H9 (cell line): ENCODE data around the gene VAV1. TPM values are rescaled to one million over a fixed set of nuclear protein-coding genes. Genes with fewer than 3 reads are reported as not detected.

Experiments
- DNase-seq: peaks from one replicate; pipeline ENCODE4 v3.0.0-alpha.2; 2017
- H2AFZ ChIP-seq: one replicate; pipeline ENCODE4 v1.6.1; 2013; ENCODE audit warnings: mild to moderate bottlenecking, low read length, control low read depth, moderate library complexity
- H2AK5ac ChIP-seq: 2 replicates; pipeline ENCODE4 v1.6.1; 2013; ENCODE audit warnings: low read length, control low read depth, mixed read lengths; ENCODE audit not compliant: insufficient read length
- H2BK120ac ChIP-seq: one replicate; pipeline ENCODE4 v1.6.1; 2013; ENCODE audit warnings: low read depth, mild to moderate bottlenecking, low read length, control low read depth, inconsistent platforms; ENCODE audit not compliant: poor library complexity, severe bottlenecking
- H2BK12ac ChIP-seq: 2 replicates; pipeline ENCODE4 v1.6.1; 2013; ENCODE audit warnings: low read length, control low read depth, mixed read lengths, low read depth; ENCODE audit not compliant: insufficient read length
- H2BK15ac ChIP-seq: 2 replicates; pipeline ENCODE4 v1.6.1; 2013; ENCODE audit warnings: low read depth, low read length, control low read depth
- H2BK20ac ChIP-seq: one replicate; pipeline ENCODE4 v1.6.1; 2013; ENCODE audit warnings: low read depth, mild to moderate bottlenecking, low read length, control low read depth, inconsistent platforms; ENCODE audit not compliant: poor library complexity, severe bottlenecking
- H2BK5ac ChIP-seq: 2 replicates; pipeline ENCODE4 v1.6.1; 2013; ENCODE audit warnings: low read length, control low read depth, mixed read lengths; ENCODE audit not compliant: insufficient read length
- H3K14ac ChIP-seq: 2 replicates; pipeline ENCODE4 v1.6.1; 2013; ENCODE audit warnings: low read length, control low read depth; ENCODE audit not compliant: insufficient read depth
- H3K18ac ChIP-seq: 2 replicates; pipeline ENCODE4 v1.6.1; 2013; ENCODE audit warnings: low read depth, mild to moderate bottlenecking, mixed read lengths, low read length, control low read depth; ENCODE audit not compliant: insufficient read length
- H3K23ac ChIP-seq: 2 replicates; pipeline ENCODE4 v1.6.1; 2013; ENCODE audit warnings: low read length, control low read depth, mixed read lengths, low read depth; ENCODE audit not compliant: insufficient read length
- H3K23me2 ChIP-seq: 2 replicates; pipeline ENCODE4 v1.6.1; 2013; ENCODE audit warnings: low read depth, mild to moderate bottlenecking, mixed read lengths, low read length, control low read depth; ENCODE audit not compliant: insufficient read length, poor library complexity, severe bottlenecking
- H3K27ac ChIP-seq: 2 replicates; pipeline ENCODE4 v1.5.1; 2013; ENCODE audit warnings: low read length, control low read depth, mixed read lengths, low read depth; ENCODE audit not compliant: insufficient read length
- H3K27me3 ChIP-seq: 2 replicates; pipeline ENCODE4 v1.6.1; 2013; ENCODE audit warnings: low read length, control low read depth, inconsistent platforms; ENCODE audit not compliant: insufficient read depth
- H3K4ac ChIP-seq: 2 replicates; pipeline ENCODE4 v1.6.1; 2013; ENCODE audit warnings: low read depth, mild to moderate bottlenecking, control low read depth, inconsistent platforms, low read length, moderate library complexity
- H3K4me1 ChIP-seq: 2 replicates; pipeline ENCODE4 v1.6.1; 2013; ENCODE audit warnings: low read length, control low read depth, inconsistent platforms; ENCODE audit not compliant: insufficient read depth
- H3K4me2 ChIP-seq: 2 replicates; pipeline ENCODE4 v1.6.1; 2013; ENCODE audit warnings: low read length, control low read depth, mixed read lengths; ENCODE audit not compliant: insufficient read length, insufficient read depth
- H3K56ac ChIP-seq: 2 replicates; pipeline ENCODE4 v1.6.1; 2013; ENCODE audit warnings: low read depth, mild to moderate bottlenecking, mixed read lengths, low read length, control low read depth; ENCODE audit not compliant: insufficient read length
- H3K79me1 ChIP-seq: 2 replicates; pipeline ENCODE4 v1.6.1; 2013; ENCODE audit warnings: low read depth, mild to moderate bottlenecking, moderate library complexity, low read length, control low read depth, inconsistent platforms; ENCODE audit not compliant: insufficient read depth, poor library complexity, severe bottlenecking
- H3K79me2 ChIP-seq: 2 replicates; pipeline ENCODE4 v1.6.1; 2013; ENCODE audit warnings: low read length, control low read depth, inconsistent platforms; ENCODE audit not compliant: insufficient read depth
- H3K9ac ChIP-seq: 2 replicates; pipeline ENCODE4 v1.6.1; 2013; ENCODE audit warnings: low read length, control low read depth, mixed read lengths; ENCODE audit not compliant: insufficient read length; ENCODE audit errors: extremely low read depth
- H3K9me3 ChIP-seq: one replicate; pipeline ENCODE4 v1.6.1; 2013; ENCODE audit warnings: low read depth, low read length, inconsistent platforms; ENCODE audit not compliant: control insufficient read depth
- H3T11ph ChIP-seq: one replicate; pipeline ENCODE4 v1.6.1; 2013; ENCODE audit warnings: mild to moderate bottlenecking, low read length, control low read depth, inconsistent platforms
- H4K20me1 ChIP-seq: one replicate; pipeline ENCODE4 v1.6.1; 2013; ENCODE audit not compliant: control insufficient read depth, insufficient read length, insufficient read depth
- H4K5ac ChIP-seq: 2 replicates; pipeline ENCODE4 v1.6.1; 2013; ENCODE audit warnings: low read depth, mild to moderate bottlenecking, mixed read lengths, low read length, control low read depth; ENCODE audit not compliant: insufficient read length
- H4K8ac ChIP-seq: replicated peaks from 2 replicates; pipeline ENCODE4 v1.6.1; 2013; ENCODE audit warnings: low read length, control low read depth, mixed read lengths, low read depth; ENCODE audit not compliant: insufficient read length
- H4K91ac ChIP-seq: 2 replicates; pipeline ENCODE4 v1.6.1; 2013; ENCODE audit warnings: low read depth, mild to moderate bottlenecking, moderate library complexity, mixed read lengths, low read length, control low read depth; ENCODE audit not compliant: insufficient read length
- H3K27ac Mint-ChIP-seq, 3 experiments: 2 replicates in 2 of 3; 3 replicates in 1 of 3; pipeline ENCODE4 v1.8.0; 2020 to 2021; ENCODE audit warnings: mixed read lengths in 3 of 3, mild to moderate bottlenecking in 1 of 3, moderate library complexity in 1 of 3
- H3K27me3 Mint-ChIP-seq: 2 replicates; pipeline ENCODE4 v1.8.0; 2021; ENCODE audit warnings: low read depth, mild to moderate bottlenecking, moderate library complexity, mixed read lengths
- H3K36me3 Mint-ChIP-seq, 3 experiments: 2 replicates in 2 of 3; 3 replicates in 1 of 3; pipeline ENCODE4 v1.8.0; 2020 to 2021; ENCODE audit warnings: low read depth in 3 of 3, mixed read lengths in 3 of 3; ENCODE audit not compliant: insufficient read depth in 1 of 3
- H3K4me1 Mint-ChIP-seq, 2 experiments: 2 replicates each; pipeline ENCODE4 v1.8.0; 2020; ENCODE audit warnings: mixed read lengths in 2 of 2
- H3K4me3 Mint-ChIP-seq, 2 experiments: 2 replicates in 1 of 2; 3 replicates in 1 of 2; pipeline ENCODE4 v1.8.0; 2020 to 2021; ENCODE audit warnings: mild to moderate bottlenecking in 2 of 2, mixed read lengths in 2 of 2, moderate library complexity in 1 of 2
- H3K9me3 Mint-ChIP-seq, 2 experiments: 2 replicates in 1 of 2; 3 replicates in 1 of 2; pipeline ENCODE4 v1.8.0; 2020; ENCODE audit warnings: mild to moderate bottlenecking in 2 of 2, mixed read lengths in 2 of 2, moderate library complexity in 1 of 2
- CTCF ChIP-seq: fragments of 200-600 bp; sonication (generic); conservative IDR thresholded peaks from 3 replicates; pipeline ENCODE4 v1.8.0; 2021; ENCODE audit warnings: antibody characterized with exemption, mild to moderate bottlenecking
- WGBS: extraction: QIAGEN DNeasy Blood & Tissue Kit; methylation state at CpG from one replicate; pipeline ENCODE4 v1.1.7; 2013; ENCODE audit warnings: missing lambda C conversion rate, low lambda C conversion rate, mixed read lengths; ENCODE audit not compliant: insufficient read length; ENCODE audit errors: extremely low coverage; 5-methylcytosine and 5-hydroxymethylcytosine counted together
- total RNA-seq: library from RNA; stranded (reverse); gene quantifications from 2 replicates; pipeline ENCODE4 v1.2.1, GENCODE V29; 2021

Gene VAV1
- total RNA-seq, 1 experiment from 2014 or later, result 0.90 TPM

GRCh38 chr19:6876748-6877147, 104.2 kb downstream of the VAV1 start:
- Mint-ChIP-seq H3K9me3 (peaks cover 84 to 96% of the 10 kb centered on the region in 2 experiments), H3K4me1 (no peaks in the 10 kb centered on the region)

More at GRCh38 chr19:6876748-6877147, 104.2 kb downstream of the VAV1 start:
- H3K79me2 ChIP-seq, result no peaks in the 10 kb centered on the region
- no peaks in the 10 kb centered on the region for H3K4me1 ChIP-seq
- H3K27ac ChIP-seq, result no peak overlapping the region
- WGBS, result no CpG with 5 or more reads among the region's 7 CpGs
- no peak overlapping the region for H2BK5ac ChIP-seq
- no peaks in the 10 kb centered on the region for H3K9me3 ChIP-seq
- no peak overlapping the region for H2BK120ac ChIP-seq
- DNase-seq, result no peak
- no peak overlapping the region for H4K5ac ChIP-seq
- H2BK15ac ChIP-seq, result no peak overlapping the region
- no peak overlapping the region for H3K56ac ChIP-seq
- H4K91ac ChIP-seq, result no peak overlapping the region
- H4K20me1 ChIP-seq, result peaks cover 2% of the 10 kb centered on the region
- H2BK12ac ChIP-seq, result no peak overlapping the region
- no peak overlapping the region for H3K9ac ChIP-seq
- no peak overlapping the region for H3K18ac ChIP-seq
- no peak overlapping the region for H4K8ac ChIP-seq
- Mint-ChIP-seq H3K27ac (no peak overlapping the region), H3K4me3 (no peak overlapping the region), H3K36me3 (peaks cover 10 to 13% (median 11%) of the 10 kb centered on the region in 3 experiments; a peak in 6 of 7 replicates), H3K27me3 (peaks cover 12% of the 10 kb centered on the region; the same call in 1 of the 2 replicates)
- H3K14ac ChIP-seq, result no peak overlapping the region
- H3K4ac ChIP-seq, result no peak overlapping the region
- H3K27me3 ChIP-seq, result no peaks in the 10 kb centered on the region
- no peak for TF ChIP-seq CTCF
- no peak overlapping the region for H3K4me2 ChIP-seq
- H3K79me1 ChIP-seq, result no peaks in the 10 kb centered on the region
- no peak overlapping the region for H3K23ac ChIP-seq
- H2BK20ac ChIP-seq, result no peak overlapping the region
- H2AFZ ChIP-seq, result no peak overlapping the region
- H3T11ph ChIP-seq, result no peak overlapping the region
- no peaks in the 10 kb centered on the region for H3K23me2 ChIP-seq
- H2AK5ac ChIP-seq, result no peak overlapping the region
